Cardiac septum (tissue), 1 donor: ENCODE results near the gene MBD6. TPM values are rescaled to one million over a fixed set of nuclear protein-coding genes. Genes with fewer than 3 reads are reported as not detected.

ENCODE experiments used
- DNase-seq: peaks from one replicate; pipeline ENCODE4 v3.0.0-alpha.2; 2020; ENCODE audit warnings: low spot score
- intact Hi-C: fragments of 100-400 bp; cut with DNase I; formaldehyde crosslinking; loops from one replicate; pipeline ENCODE4 v1.14.0; 2022
- total RNA-seq: library from RNA; stranded (reverse); fragmentation: NEBNext Ultra II Directional; extraction: Animal tissue kit (Norgen Biotek cat#: 25700); gene quantifications from one replicate; pipeline ENCODE4 v1.2.1, GENCODE V29; 2021
- donor health status: DM: no; HTN: no; CAD: no.

MBD6 gene
- total RNA-seq, 1 donor from 2014 or later: 39.9 TPM

DNA sequence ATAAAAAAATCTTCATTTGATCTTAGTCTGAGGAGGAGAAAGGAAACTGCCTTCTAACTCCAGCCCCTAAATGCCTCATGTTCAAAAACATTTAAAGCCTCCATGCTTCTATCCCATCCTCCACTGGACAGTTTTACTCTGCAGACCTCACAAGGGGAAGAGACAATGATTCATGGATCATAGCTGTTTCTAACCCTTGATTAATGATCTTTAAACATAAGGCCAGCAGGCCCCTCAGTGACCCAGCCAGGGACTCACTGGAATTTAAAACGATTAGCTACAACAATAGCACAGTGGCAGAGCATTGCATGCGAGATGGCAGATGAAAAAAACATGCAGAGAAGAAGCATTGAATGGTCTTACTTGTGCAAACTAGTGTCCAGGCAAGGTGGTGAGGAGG lies 18.4 kb downstream of the MBD6 start:
- DNase-seq: no peak
- intact Hi-C loops: no loop called here

DNA sequence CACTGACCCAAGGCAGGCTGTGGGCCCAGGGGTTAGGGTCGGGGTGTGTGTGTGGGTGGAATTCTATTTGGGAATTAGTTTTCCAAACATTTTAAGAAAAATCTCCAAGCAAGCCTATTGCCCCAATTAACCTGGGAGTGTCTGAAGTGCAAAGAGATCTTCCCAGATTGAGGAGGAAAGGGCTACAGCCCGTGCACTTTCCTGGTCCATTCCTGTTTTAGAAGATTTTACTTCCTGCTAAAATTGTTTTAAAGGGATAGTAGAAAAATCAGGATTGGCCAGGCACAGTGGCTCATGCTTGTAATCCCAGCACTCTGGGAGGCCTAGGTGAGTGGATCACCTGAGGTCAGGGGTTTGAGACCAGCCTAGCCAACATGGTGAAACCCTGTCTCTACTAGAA lies 19.1 kb downstream of the MBD6 start:
- no peak for DNase-seq
- intact Hi-C loops: no loop called here

DNA sequence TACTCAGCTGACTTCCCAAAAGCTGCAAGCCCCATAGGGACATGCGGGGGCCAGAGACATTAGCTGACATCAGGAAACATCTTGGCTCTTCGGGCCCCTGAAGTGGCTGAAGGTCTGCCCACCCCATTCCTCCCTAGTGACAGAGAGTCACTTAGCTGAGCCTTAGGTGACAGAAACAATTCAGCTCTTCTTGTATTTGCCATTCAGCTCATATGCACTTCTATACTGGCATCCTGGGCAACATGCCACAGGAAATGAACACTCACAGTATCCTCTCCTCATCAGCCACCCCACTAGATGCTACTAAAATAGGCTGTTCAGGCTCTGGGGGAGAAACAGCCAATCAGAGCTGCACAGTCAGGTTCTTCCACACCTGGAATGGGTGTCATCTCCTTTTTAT lies 21.0 kb downstream of the MBD6 start:
- DNase-seq: no peak
- intact Hi-C loops: no loop called here

DNA sequence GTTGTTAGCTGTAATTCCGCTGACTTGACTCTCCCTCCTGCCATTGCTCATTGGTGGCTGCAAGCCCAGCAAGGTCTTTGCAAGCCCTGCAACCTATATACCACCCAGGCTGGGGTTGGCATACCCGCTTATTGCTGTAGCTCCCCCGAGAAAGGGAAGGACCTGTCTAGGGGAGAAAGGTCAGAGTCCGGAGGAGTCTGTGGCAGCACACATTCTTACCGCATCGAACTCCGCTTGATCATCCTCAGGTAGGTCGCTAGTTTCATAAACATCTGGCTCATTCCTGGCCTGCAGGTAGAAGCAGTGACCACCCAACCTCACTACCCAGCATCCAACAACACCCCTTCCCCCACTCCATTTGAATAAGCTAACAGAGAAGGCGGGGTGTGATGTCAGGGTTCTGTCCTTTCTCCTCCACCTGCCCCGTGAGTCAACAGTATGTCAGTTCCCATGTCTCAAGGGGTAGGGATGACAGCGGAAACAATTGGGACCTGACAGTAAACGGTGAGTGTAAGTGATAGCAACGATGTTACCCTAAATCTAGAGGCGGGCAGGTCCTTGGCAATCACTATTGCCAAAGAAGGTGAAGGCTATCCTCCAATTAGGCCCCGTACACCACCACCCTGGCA lies 23.3 kb downstream of the MBD6 start:
- DNase-seq: no peak
- intact Hi-C loops: loop anchor here (2.0 kb wide), 1 partner anchor 23 kb away; the partner anchor contains the start of gene MBD6

DNA sequence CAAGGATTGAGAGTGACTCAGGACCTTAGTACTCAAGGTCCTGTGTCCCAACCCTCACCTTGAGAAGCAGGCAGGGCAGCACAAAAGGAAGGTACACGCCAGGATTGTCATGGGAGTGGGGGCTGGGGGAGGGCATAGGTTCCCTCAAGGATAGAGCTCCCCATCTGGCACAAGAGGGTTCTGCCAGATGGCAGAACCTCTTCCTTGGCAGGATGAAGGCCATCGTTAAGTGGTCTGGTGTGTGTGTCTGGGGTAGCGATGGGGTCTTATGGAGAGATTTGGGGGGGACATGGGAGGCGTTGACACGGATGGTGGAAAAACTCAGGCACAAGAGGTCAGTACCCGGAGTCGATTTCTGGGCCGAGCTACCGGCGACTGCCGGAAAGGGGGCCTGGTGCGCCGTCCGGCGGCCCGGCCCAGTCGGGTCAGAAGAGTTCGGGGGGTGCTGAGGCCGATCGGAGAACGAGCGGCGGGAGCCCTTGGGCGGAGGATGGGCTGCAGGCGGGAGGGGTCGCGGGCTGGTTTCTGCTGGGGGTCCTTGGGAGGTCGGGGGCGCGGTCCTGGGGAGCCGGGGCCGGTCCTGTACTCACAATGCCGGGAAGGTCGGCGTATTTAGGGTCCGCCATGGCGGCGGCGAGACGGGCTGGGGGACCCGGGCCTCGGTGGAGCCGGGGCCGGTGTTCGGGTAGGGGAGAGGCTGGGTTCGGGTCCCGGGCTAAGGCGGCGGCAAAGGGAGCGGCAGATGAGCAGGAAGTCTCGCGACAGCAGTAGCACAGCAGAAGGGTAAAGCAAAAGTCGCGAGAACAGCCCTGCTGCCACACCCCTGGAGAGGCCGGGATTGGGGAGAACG lies 24.0 kb downstream of the MBD6 start, which contains the start of gene DCTN2:
TSS of gene DCTN2 (minus strand) at position 755 of the 850 bp plus-strand sequence. CDS start at position 626, 129 bp downstream.
- intact Hi-C loops: loop anchor here (2.0 kb wide), 1 partner anchor 24 kb away; the partner anchor contains the start of gene MBD6
- DNase-seq: peak; percentile 97

DNA sequence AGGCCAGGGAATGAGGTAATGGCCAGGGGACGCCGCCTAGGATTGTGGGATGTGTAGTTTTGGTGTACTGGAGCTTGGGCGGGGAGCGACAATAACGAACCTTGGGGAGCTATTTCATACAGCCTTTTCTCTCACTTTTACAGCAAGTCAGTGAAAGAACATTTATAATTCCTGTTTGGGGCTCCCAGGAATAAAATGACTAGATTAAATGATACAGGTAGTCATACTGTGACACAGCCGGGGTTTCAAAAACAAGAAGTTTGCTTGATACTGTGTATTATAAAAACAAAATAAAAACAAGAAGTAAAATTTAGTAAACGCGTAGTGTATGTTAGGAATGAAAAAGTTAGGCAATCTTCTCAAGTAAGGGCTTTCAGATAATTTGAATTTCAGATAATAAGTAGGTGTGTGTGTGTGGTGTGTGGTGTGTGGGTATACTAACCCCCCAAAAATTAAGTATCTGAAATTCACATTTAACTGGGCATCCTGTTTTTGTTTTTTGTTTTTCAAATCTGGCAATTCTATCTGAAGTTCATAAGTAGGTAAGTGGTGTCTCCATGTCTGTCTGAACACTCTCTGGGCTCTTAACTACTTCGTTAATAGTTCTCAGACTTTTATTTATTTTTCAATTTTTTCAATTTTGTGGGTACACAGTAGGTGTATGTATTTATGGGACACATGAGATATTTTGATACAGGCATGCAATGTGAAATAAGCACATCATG lies 24.8 kb downstream of the MBD6 start:
- intact Hi-C loops: loop anchor here (2.0 kb wide), 1 partner anchor 25 kb away; the partner anchor contains the start of gene MBD6

DNA sequence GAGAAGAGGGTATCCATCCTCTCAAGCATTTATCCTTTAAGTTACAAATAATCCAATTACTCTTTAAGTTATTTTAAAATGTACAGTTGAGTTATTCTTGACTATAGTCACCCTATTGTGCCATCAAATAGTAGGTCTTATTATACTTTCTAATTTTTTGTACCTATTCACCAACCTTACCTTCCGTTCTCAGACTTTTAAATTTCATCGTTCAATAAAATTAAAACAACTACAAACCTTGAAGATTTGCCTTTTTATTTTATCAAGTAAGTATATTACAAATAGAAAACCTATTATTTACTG lies 25.3 kb downstream of the MBD6 start:
- DNase-seq: no peak

More for the DNA sequence above, 24.8 kb downstream of the MBD6 start:
- DNase-seq: no peak

DNA sequence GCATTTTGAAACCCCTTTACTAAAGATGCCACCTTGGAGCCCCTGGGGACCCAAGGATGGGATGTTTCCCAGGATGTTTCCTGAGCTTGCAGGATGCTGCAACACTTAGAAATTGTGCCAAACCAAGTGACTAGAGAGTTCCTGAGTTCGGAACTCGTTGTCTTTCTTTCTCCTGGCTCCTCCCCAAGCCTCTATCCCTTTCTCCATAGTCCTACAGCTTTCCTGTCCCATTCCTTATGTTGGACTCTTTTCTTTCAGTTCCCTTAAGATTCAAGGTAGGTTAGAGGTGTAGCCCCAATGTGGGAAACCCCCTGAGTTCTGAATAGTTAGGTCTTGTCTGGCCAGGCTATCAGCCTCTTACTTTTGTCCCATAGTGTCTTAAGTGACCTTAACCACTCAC lies 25.9 kb downstream of the MBD6 start:
- DNase-seq: no peak
- intact Hi-C loops: no loop called here

More for the DNA sequence above, 25.3 kb downstream of the MBD6 start:
- intact Hi-C loops: no loop called here

DNA sequence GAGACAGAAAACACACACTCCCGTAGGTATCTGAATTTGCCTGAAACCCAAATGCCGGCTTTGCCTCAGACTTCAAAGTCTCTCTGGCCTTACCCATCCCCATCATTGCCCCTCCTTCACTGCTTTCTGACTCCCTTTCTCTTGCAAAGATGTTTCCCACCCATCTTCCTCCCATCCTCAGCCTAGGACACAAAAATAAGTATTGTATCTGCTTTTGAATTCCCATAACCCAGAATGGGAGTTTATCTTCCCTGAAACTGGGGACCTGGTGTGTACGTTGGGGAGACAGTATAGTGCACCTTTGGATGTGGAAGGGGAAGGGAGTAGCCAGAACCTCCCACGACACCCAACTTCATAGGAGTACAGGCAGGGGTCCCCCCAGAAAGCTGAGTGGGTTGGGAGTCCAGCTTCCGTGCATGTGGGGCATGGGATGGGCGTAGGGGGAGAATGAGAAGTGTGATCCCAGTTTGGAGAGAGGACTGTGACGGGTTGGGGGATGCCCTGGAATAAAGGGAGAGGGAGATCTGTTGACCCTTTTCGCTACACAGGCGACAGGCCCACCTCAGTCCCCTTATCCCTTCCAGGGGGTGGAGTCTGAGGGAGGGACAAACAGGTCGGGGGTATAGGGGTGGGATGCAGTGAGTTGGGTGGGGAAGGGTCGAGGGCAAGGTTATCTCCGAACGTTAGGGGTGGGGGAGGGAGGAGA lies 26.7 kb downstream of the MBD6 start:
- DNase-seq: no peak
- intact Hi-C loops: no loop called here

DNA sequence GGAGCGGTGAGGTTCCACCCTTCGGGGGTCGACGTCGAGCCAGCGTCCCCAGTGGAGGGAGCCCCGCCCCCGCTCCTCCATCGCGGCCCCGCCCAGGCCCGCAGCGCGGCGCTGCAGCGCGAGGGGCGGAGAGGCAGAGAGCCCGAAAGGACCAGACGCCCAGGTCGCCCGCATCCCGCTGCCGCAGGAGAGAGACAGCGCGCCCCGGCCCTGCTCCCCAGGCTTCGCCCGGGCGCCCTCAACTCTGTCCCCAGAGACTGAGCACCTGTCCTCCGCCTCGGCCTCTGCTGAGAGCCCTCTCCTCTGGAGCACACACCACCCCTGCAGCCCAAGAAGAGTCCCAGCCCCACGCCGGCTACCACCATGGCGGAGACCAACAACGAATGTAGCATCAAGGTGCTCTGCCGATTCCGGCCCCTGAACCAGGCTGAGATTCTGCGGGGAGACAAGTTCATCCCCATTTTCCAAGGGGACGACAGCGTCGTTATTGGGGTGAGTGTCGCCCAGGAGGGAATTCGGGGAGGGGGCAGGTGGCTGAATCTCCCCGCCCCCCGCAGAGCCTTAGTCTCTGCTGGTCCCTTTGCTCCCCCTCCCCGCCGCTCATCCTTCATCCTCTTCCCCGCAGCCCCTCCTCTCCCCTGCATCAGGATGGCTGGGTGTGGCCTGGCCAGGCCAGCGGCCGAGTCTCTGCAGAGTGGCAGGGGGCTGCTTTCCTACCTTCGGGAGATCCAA lies 27.5 kb downstream of the MBD6 start, which contains the start of gene KIF5A:
TSS of gene KIF5A (plus strand) at position 136 of the 732 bp plus-strand sequence. CDS start at position 364, 228 bp downstream.
- intact Hi-C loops: no loop called here
- no peak for DNase-seq

DNA sequence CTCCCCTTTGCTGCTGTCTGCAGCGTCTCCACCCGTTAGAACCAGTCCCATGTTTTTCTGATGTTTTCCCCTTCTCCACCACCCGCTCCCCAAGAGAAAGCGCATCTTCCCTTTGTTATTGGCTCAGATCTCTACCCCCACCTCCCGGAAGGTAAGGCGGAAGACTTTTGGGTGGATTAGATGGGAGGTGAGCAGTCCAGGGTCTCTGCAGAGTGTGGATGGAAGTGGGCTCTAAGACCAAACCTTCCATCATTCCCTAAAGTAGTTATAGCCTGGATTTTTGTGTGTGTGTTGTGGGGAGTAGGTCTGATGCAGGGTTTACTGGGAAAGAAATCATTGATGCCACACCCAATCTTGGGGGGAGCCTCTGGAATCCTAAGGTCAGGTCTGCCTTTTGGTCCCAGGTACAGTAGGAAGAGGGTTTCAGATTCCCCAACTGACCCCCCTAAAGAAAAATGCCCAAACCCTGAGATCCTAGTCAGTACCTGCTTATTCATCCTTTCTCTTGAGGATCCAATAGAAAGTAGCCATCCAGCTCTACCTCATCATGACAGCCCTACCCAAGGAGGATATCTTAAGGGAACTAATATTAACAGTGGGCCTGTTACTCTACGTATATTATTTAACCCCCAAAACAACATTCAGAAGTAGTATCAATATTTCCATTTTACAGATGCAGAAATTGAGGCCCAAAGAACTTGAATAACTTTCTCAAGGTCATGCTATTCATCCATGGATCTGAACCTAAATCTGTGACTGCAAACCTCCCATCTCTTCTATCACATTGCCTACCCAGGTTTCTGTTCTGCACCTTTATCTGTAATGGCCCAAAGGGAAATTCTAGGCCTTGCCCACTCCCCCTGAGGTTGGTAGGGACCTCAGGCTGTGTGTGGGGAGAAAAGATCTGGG lies 28.3 kb downstream of the MBD6 start:
- DNase-seq: no peak
- intact Hi-C loops: no loop called here

DNA sequence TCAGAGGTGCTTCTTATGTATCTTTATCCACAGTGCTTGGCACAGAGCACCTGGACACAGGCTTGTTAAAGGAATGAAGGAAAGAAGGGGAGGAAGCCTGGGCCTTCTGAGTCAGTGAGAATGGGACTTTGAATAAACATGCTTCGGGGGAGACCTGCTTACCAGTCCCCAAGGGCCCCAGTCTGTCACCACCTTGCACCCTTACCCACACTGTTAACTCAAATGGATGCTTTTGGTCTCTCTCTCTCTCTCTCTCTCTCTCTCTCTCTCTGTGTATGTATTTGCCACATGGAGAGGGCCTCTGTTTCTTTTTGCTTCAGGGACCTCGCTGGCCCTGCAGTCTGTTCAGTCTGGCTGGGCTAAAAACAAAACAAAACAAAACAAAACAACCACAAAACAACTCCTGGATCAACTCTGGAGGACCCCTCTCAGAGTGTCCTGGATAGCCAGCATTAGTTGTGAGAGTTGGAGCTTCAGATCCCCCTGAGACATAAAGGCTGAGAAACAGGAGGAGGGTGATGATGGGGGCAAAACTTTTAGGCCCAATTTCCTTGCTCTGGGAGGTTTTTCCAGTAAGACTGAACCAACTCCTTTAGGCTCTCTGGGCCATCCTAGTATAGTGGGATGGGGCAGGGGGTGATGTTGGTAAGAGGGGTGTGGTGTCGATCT lies 29.1 kb downstream of the MBD6 start:
- intact Hi-C loops: no loop called here
- no peak for DNase-seq

DNA sequence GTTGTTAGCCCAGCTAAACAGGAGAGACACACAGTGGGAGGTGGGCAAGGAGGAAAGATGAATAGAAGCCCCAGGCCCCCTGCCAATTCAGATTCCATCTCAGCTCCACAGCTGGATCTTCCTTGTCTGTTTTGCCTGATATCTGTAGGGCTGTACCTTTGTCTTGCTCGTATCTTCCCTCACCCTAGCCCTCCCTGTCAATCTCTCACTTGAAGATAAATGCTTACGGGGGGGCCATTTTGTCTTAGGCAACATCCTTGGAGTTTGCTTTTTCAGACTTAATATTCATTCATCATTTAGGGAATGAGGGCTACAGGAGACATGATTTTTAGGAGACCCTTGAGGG lies 29.7 kb downstream of the MBD6 start:
- no peak for DNase-seq
- intact Hi-C loops: no loop called here

DNA sequence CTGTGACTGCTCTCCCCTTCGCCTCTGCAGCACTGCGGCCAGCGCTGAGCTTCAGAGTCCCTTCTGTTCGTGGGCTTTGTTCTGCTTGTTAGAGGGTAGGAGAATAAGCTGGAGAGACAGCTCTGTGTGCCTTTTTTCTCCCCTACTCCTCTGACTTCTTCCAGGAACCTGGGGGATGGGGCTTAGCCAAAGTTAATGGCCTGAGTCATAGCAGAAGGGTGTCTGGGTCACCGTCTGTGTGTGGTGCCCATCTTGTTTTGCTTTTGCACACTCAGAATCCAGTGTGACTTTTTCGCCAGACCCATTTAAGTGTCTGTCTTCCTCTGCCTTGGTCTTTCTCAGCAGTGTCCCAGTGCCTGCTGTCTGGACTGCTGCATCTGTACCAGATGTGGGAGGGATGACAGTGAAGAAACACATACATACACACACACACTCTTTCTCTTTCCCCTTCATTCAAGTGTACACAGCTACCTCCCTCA lies 30.2 kb downstream of the MBD6 start:
- intact Hi-C loops: no loop called here

DNA sequence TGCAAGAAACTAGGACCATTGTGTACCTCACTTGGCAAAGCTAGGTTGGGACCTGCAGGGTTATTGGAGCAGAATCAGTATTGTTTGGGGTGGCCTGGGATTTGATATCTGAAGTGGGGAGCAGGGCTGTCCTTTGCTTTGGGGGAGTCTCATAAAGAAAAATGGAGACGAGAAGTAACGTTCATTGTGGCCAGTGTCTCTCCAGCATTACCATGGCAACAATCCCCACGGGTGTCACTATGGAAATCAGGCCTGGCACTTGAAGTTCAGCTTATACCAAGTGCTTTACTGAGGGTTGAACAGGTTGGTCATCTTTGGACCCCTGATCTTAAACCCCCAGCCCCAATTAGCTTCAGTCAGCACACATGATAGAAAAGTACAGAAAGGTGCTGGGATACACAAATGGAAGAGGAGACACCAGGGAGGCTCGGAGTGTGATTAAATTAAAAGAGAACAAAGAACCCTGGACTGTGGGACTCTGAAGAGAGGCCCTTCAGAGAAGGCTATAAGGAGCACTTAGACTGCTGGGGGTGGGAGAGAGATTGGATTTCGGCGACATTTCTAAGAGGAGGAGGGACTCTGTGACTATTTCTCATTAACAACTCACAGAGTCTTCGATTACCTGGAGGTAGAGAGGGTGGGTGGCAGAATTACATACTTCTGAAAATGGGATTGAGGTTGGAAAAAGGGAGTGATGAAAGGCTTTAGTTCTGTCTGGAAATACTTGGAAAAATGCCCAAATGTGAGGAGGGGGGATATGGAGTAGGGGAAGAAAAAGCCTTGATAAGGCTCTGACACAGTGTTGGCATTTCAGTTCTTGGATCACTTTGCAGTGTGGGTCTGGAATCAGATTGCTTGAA lies 30.9 kb downstream of the MBD6 start:
- intact Hi-C loops: no loop called here
- DNase-seq: no peak

More for the DNA sequence above, 30.2 kb downstream of the MBD6 start:
- DNase-seq: no peak

DNA sequence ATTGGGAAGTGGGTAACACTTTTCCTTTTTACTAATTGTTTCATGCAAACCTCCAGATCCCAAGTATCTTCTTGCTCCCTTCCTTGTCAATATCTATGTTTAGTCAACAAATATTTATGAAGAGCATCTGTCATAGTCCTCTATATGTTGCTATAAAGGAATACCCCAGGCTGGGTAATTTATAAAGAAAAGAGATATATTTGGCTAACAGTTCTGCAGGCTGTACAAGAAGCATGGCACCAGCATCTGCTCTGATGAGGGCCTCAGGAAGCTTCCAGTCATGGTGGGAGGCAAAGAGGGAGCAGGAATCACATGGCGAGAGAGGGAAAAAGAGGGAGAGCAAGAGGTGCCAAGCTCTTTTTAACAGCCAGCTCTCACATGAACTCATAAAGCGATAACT lies 31.8 kb downstream of the MBD6 start:
- DNase-seq: no peak
- intact Hi-C loops: no loop called here
